Subcutaneous adipose tissue (tissue), 4 donors: ENCODE data around the gene HIBCH. TPM values are rescaled to one million over a fixed set of nuclear protein-coding genes. Genes with fewer than 3 reads are reported as not detected.

Source experiments
- CTCF ChIP-seq: fragments of 450-650 bp; IDR thresholded peaks from one replicate; pipeline ENCODE4 v1.5.1; 2016; ENCODE audit warnings: low read depth, mild to moderate bottlenecking, control low read depth, antibody characterized with exemption, moderate library complexity
- total RNA-seq, 4 donors: library from RNA; depleted of rRNA; stranded (reverse); fragments of >200 nt; gene quantifications; one replicate each; pipeline ENCODE4 v1.1.0, GENCODE V29; 2016

The HIBCH gene
- total RNA-seq, 4 donors from 2014 or later: 24.3 to 31.0 (median 26.5) TPM

- TF ChIP-seq CTCF: no peak
Observed at GRCh38 chr2:190235101-190235500, 84.5 kb downstream of the HIBCH start.

GRCh38 chr2:190221429-190221828 lies 98.2 kb downstream of the HIBCH start:
- no peak for TF ChIP-seq CTCF

- no peak for TF ChIP-seq CTCF
Observed at GRCh38 chr2:190219186-190219585, 100.4 kb downstream of the HIBCH start.

GRCh38 chr2:190217616-190218015 lies 102.0 kb downstream of the HIBCH start:
- no peak for TF ChIP-seq CTCF

GRCh38 chr2:190216829-190217228 lies 102.8 kb downstream of the HIBCH start:
- no peak for TF ChIP-seq CTCF

- TF ChIP-seq CTCF: no peak
Observed at GRCh38 chr2:190215620-190216019, 104.0 kb downstream of the HIBCH start.

- TF ChIP-seq CTCF: no peak
Observed at GRCh38 chr2:190214426-190215194, 105.0 kb downstream of the HIBCH start.
